ENCODE measurements around the gene SDHAF2. TPM values are rescaled to one million over a fixed set of nuclear protein-coding genes. Genes with fewer than 3 reads are reported as not detected.

The SDHAF2 gene
- total RNA-seq, 4 donors from 2014 or later, result 36.6 to 53.0 (median 48.4) TPM

- Histone ChIP-seq H3K9me3 (no peaks in the 10 kb centered on the region), H3K4me1 (peaks cover 5% of the 10 kb centered on the region), H3K27me3 (no peaks in the 10 kb centered on the region), H3K36me3 (peaks cover 65% of the 10 kb centered on the region), H3K4me3 (no peak overlapping the region), H3K27ac (no peak overlapping the region)
- TF ChIP-seq POLR2A (IDR thresholded peaks at IDR 0.05), result no peak
- no peak for TF ChIP-seq POLR2AphosphoS5 (IDR thresholded peaks at IDR 0.05)
- no peak for TF ChIP-seq EP300 (IDR thresholded peaks at IDR 0.05)
- TF ChIP-seq CTCF (IDR thresholded peaks at IDR 0.05), result no peak
- WGBS, result 87% methylated on average over 6 of the region's 6 CpGs
- DNase-seq (ENCODE audit: low spot score in 2 of 2), result no peak
Observed at GRCh38 chr11:61442616-61443015, 12.7 kb downstream of the SDHAF2 start.

- Histone ChIP-seq H3K9me3 (no peaks in the 10 kb centered on the region), H3K27me3 (no peaks in the 10 kb centered on the region), H3K4me3 (no peak overlapping the region), H3K27ac (no peak overlapping the region), H3K4me1 (peaks cover 5% of the 10 kb centered on the region), H3K36me3 (peaks cover 61% of the 10 kb centered on the region)
- TF ChIP-seq POLR2A (IDR thresholded peaks at IDR 0.05) (no peak), POLR2AphosphoS5 (IDR thresholded peaks at IDR 0.05) (no peak), CTCF (IDR thresholded peaks at IDR 0.05) (no peak), EP300 (IDR thresholded peaks at IDR 0.05) (no peak)
- WGBS, result 80% methylated on average over 4 of the region's 4 CpGs
- DNase-seq (ENCODE audit: low spot score in 2 of 2), result no peak
Observed at GRCh38 chr11:61445516-61445915, 15.6 kb downstream of the SDHAF2 start.

GRCh38 chr11:61446211-61446651, 16.3 kb downstream of the SDHAF2 start:
- no peak overlapping the region for H3K27ac ChIP-seq
- no peaks in the 10 kb centered on the region for H3K27me3 ChIP-seq
- peaks cover 5% of the 10 kb centered on the region for H3K4me1 ChIP-seq
- WGBS, result 6% methylated on average over 2 of the region's 7 CpGs
- H3K36me3 ChIP-seq, result peaks cover 63% of the 10 kb centered on the region
- TF ChIP-seq POLR2AphosphoS5 (IDR thresholded peaks at IDR 0.05), result peak in 1 of 3 donors; percentile 45
- TF ChIP-seq CTCF (IDR thresholded peaks at IDR 0.05), result peak; percentile 55 to 83
- no peak for TF ChIP-seq EP300 (IDR thresholded peaks at IDR 0.05)
- H3K9me3 ChIP-seq, result no peaks in the 10 kb centered on the region
- H3K4me3 ChIP-seq, result no peak overlapping the region
- DNase-seq (ENCODE audit: low spot score in 2 of 2), result peak; percentile 91 to 94

- H3K27ac ChIP-seq, result no peak overlapping the region
- no peak overlapping the region for H3K4me3 ChIP-seq
- H3K36me3 ChIP-seq, result peaks cover 63% of the 10 kb centered on the region
- peaks cover 5% of the 10 kb centered on the region for H3K4me1 ChIP-seq
- H3K9me3 ChIP-seq, result no peaks in the 10 kb centered on the region
- 75% methylated on average over 12 of the region's 12 CpGs for WGBS
- DNase-seq (ENCODE audit: low spot score in 2 of 2), result no peak
- no peaks in the 10 kb centered on the region for H3K27me3 ChIP-seq
- TF ChIP-seq CTCF (IDR thresholded peaks at IDR 0.05) (no peak), EP300 (IDR thresholded peaks at IDR 0.05) (no peak), POLR2A (IDR thresholded peaks at IDR 0.05) (no peak), POLR2AphosphoS5 (IDR thresholded peaks at IDR 0.05) (no peak)
Observed at GRCh38 chr11:61447601-61448551, 18.0 kb downstream of the SDHAF2 start.

GRCh38 chr11:61448552-61448927, 18.6 kb downstream of the SDHAF2 start:
- no peak overlapping the region for H3K4me3 ChIP-seq
- peaks cover 60% of the 10 kb centered on the region for H3K36me3 ChIP-seq
- WGBS, result 83% methylated on average over 7 of the region's 7 CpGs
- H3K27ac ChIP-seq, result no peak overlapping the region
- DNase-seq (ENCODE audit: low spot score in 2 of 2), result no peak
- H3K9me3 ChIP-seq, result no peaks in the 10 kb centered on the region
- peaks cover 5% of the 10 kb centered on the region for H3K4me1 ChIP-seq
- H3K27me3 ChIP-seq, result no peaks in the 10 kb centered on the region
- TF ChIP-seq EP300 (IDR thresholded peaks at IDR 0.05) (no peak), POLR2A (IDR thresholded peaks at IDR 0.05) (no peak), POLR2AphosphoS5 (IDR thresholded peaks at IDR 0.05) (no peak), CTCF (IDR thresholded peaks at IDR 0.05) (no peak)
